Fibroblast of mammary gland (primary cell): Measurements from ENCODE around the gene HNRNPK.
"Not testable (repeated sequence)": the region's sequence is repeated elsewhere in the genome, so short reads cannot be mapped to it uniquely, and the experiment has no call there.

Source experiments
- DNase-seq: peaks from one replicate; pipeline ENCODE4 v3.0.0-alpha.2; 2010; ENCODE audit warnings: low read depth
- H3K4me3 ChIP-seq: 2 replicates; pipeline ENCODE4 v1.5.1; 2011; ENCODE audit warnings: low read depth, mild to moderate bottlenecking, low read length, moderate library complexity; ENCODE audit not compliant: control insufficient read depth
- TF ChIP-seq, protein P1 (sequence below): conservative IDR thresholded peaks from 2 replicates; pipeline ENCODE4 v1.5.1; 2011; ENCODE audit warnings: low read depth, low read length, inconsistent platforms; ENCODE audit not compliant: control insufficient read depth, insufficient read depth

HNRNPK gene

DNA sequence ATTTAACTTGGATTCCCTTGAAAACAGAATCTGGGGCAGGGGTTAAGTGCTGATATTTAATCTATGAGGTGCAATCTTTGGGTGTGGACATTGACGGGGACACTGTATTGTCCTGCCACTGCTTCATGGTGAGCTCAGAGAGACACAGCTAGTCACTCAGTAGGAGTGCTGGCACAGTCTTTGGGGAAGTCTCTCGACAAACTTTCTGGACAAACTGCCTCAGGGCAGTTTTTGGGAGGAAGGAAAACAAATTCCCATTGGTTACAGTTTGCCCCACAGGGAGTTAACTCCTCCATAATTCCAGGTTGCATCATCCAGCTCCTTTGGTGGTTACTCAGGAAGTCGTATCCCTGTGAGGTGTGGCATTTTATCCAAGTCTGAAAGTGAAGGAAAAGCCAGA is 17.9 kb downstream of the HNRNPK start:
- no peak overlapping the region for H3K4me3 ChIP-seq
- TF ChIP-seq, protein P1, sequence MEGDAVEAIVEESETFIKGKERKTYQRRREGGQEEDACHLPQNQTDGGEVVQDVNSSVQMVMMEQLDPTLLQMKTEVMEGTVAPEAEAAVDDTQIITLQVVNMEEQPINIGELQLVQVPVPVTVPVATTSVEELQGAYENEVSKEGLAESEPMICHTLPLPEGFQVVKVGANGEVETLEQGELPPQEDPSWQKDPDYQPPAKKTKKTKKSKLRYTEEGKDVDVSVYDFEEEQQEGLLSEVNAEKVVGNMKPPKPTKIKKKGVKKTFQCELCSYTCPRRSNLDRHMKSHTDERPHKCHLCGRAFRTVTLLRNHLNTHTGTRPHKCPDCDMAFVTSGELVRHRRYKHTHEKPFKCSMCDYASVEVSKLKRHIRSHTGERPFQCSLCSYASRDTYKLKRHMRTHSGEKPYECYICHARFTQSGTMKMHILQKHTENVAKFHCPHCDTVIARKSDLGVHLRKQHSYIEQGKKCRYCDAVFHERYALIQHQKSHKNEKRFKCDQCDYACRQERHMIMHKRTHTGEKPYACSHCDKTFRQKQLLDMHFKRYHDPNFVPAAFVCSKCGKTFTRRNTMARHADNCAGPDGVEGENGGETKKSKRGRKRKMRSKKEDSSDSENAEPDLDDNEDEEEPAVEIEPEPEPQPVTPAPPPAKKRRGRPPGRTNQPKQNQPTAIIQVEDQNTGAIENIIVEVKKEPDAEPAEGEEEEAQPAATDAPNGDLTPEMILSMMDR, result no peak

DNA sequence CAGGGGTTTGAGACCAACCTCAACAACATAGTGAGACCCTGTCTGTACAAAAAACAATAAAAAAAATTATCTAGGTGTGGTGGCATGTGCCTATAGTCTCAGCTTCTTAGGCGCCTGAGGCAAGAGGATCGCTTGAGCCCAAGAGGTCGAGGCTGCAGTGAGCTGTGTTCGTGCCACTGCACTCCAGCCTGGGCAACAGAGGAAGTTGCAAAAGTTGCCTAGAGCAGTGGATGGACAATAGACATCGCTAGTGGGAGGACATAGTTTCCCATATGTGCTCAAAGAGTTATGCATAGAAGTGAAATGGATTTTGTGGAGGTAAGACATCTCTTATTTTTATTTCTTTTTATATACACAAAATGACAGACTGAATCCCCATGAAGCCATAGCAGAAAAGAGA is 19.0 kb downstream of the HNRNPK start:
- no peak for DNase-seq
- TF ChIP-seq, protein P1, result no peak
- H3K4me3 ChIP-seq, result no peak overlapping the region

More for the DNA sequence above, 17.9 kb downstream of the HNRNPK start:
- peak; percentile 45 for DNase-seq

- no peak overlapping the region for H3K4me3 ChIP-seq
- TF ChIP-seq, protein P1, result no peak
- peak; percentile 95 for DNase-seq
Observed at GRCh38 chr9:83959061-83959460, 21.0 kb downstream of the HNRNPK start.

- no peak for DNase-seq
- TF ChIP-seq, protein P1, result no peak
- peak overlapping the region; percentile 71 for H3K4me3 ChIP-seq
Observed at GRCh38 chr9:83957248-83957513, 22.8 kb downstream of the HNRNPK start.

GRCh38 chr9:83956436-83957247 is 23.4 kb downstream of the HNRNPK start:
- DNase-seq, result peak; percentile 61
- TF ChIP-seq, protein P1, result no peak

DNA sequence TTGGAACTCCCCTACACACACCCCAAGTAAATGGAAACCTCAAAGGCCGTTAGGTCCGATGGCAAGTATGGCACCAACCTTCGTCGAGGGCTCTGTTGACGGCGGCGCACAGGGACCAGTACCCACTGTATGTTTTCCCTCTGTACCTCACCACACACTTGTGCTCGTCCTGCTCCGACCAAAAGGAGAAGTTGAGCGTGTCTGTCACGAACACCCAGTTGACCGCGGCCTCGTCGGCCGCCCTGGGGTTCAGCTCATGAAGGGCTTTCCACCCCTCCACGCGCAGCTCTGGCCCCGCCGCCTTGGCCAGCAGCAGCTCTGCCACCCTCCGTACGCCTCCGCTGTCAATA is 24.0 kb downstream of the HNRNPK start:
- DNase-seq, result no peak
- TF ChIP-seq, protein P1, result no peak
- H3K4me3 ChIP-seq, result peak overlapping the region; percentile 71

More at GRCh38 chr9:83956436-83957247, 23.4 kb downstream of the HNRNPK start:
- H3K4me3 ChIP-seq, result peak overlapping the region; percentile 71

GRCh38 chr9:83948096-83948495 is 31.9 kb downstream of the HNRNPK start:
- H3K4me3 ChIP-seq, DNase-seq: not testable (repeated sequence)
